DND-41 (cell line): ENCODE data around the gene PLXDC1.

Experiments used
- ATAC-seq: fragments of 200-7000 bp; cut with Tn5 transposase; 3 replicates; pipeline ENCODE4 v1.9.1; 2021; ENCODE audit warnings: low read depth; ENCODE audit not compliant: insufficient read depth
- DNase-seq: peaks from one replicate; pipeline ENCODE4 v3.0.0-alpha.2; 2020
- H2AFZ ChIP-seq: 2 replicates; pipeline ENCODE4 v1.6.0; 2012; ENCODE audit warnings: low read depth, low read length
- H3K27ac ChIP-seq: 2 replicates; pipeline ENCODE4 v1.5.1; 2012; ENCODE audit warnings: low read length, inconsistent platforms
- H3K27me3 ChIP-seq: fragments of 200-600 bp; sonication (generic); 2 replicates; pipeline ENCODE4 v1.6.0; 2012; ENCODE audit warnings: low read length, mild to moderate bottlenecking, inconsistent platforms; ENCODE audit not compliant: insufficient read depth, poor library complexity
- H3K36me3 ChIP-seq: 2 replicates; pipeline ENCODE4 v1.5.1; 2012; ENCODE audit warnings: low read length, inconsistent platforms; ENCODE audit not compliant: insufficient read depth
- H3K4me1 ChIP-seq: 2 replicates; pipeline ENCODE4 v1.5.1; 2012; ENCODE audit warnings: mild to moderate bottlenecking, low read length; ENCODE audit not compliant: insufficient read depth
- H3K4me2 ChIP-seq: 2 replicates; pipeline ENCODE4 v1.6.0; 2012; ENCODE audit warnings: mild to moderate bottlenecking, moderate library complexity, low read length, inconsistent platforms; ENCODE audit not compliant: insufficient read depth
- H3K4me3 ChIP-seq, 2 experiments: fragments of 200-600 bp in 1 of 2; shearing (Covaris generic) in 1 of 2; 2 replicates each; pipeline ENCODE4 v1.5.1; 2012 to 2016; ENCODE audit warnings: inconsistent platforms in 2 of 2, low read length in 2 of 2, mild to moderate bottlenecking in 2 of 2, low read depth in 1 of 2, moderate library complexity in 1 of 2
- H3K79me2 ChIP-seq: 2 replicates; pipeline ENCODE4 v1.6.0; 2012; ENCODE audit warnings: low read length, inconsistent platforms; ENCODE audit not compliant: insufficient read depth
- H3K9ac ChIP-seq: 2 replicates; pipeline ENCODE4 v1.6.0; 2012; ENCODE audit warnings: low read depth, mild to moderate bottlenecking, inconsistent platforms, low read length, moderate library complexity
- H3K9me3 ChIP-seq: 2 replicates; pipeline ENCODE4 v1.5.1; 2012; ENCODE audit warnings: low read length, moderate library complexity, mild to moderate bottlenecking, inconsistent platforms; ENCODE audit not compliant: insufficient read depth, severe bottlenecking
- H4K20me1 ChIP-seq: 2 replicates; pipeline ENCODE4 v1.6.0; 2012; ENCODE audit warnings: low read length; ENCODE audit not compliant: insufficient read depth
- CTCF ChIP-seq: IDR thresholded peaks from 2 replicates; pipeline ENCODE4 v1.5.1; 2012; ENCODE audit warnings: borderline replicate concordance, low read length, moderate library complexity, mild to moderate bottlenecking; ENCODE audit not compliant: poor library complexity, severe bottlenecking; ENCODE audit errors: extremely low read depth
- EZH2 ChIP-seq: IDR thresholded peaks from 3 replicates; pipeline ENCODE4 v1.6.1; 2012; ENCODE audit warnings: borderline replicate concordance, low read depth, mild to moderate bottlenecking, moderate library complexity, low read length, inconsistent platforms; ENCODE audit not compliant: severe bottlenecking

PLXDC1 gene

GRCh38 chr17:39178536-39178935 is 27.1 kb upstream of the PLXDC1 start:
- no peak overlapping the region for H3K9ac ChIP-seq
- H3K4me3 ChIP-seq, result no peak overlapping the region
- H3K36me3 ChIP-seq, result peaks cover 59% of the 10 kb centered on the region
- no peak overlapping the region for H2AFZ ChIP-seq
- ATAC-seq (no peak), DNase-seq (no peak)
- H3K27me3 ChIP-seq, result no peaks in the 10 kb centered on the region
- H4K20me1 ChIP-seq, result no peaks in the 10 kb centered on the region
- H3K79me2 ChIP-seq, result no peaks in the 10 kb centered on the region
- H3K4me1 ChIP-seq, result peaks cover 17% of the 10 kb centered on the region
- no peaks in the 10 kb centered on the region for H3K9me3 ChIP-seq
- no peak overlapping the region for H3K4me2 ChIP-seq
- H3K27ac ChIP-seq, result no peak overlapping the region
- TF ChIP-seq CTCF (no peak), EZH2 (no peak)

- H3K4me2 ChIP-seq, result no peak overlapping the region
- H3K27ac ChIP-seq, result no peak overlapping the region
- H3K9me3 ChIP-seq, result no peaks in the 10 kb centered on the region
- peak; percentile 63 for DNase-seq
- H4K20me1 ChIP-seq, result no peaks in the 10 kb centered on the region
- TF ChIP-seq CTCF, result no peak
- TF ChIP-seq EZH2, result no peak
- no peaks in the 10 kb centered on the region for H3K79me2 ChIP-seq
- H3K36me3 ChIP-seq, result peaks cover 51% of the 10 kb centered on the region
- no peak overlapping the region for H3K4me3 ChIP-seq
- H3K27me3 ChIP-seq, result no peaks in the 10 kb centered on the region
- no peak overlapping the region for H3K9ac ChIP-seq
- peak; percentile 20 for ATAC-seq
- H3K4me1 ChIP-seq, result peaks cover 30% of the 10 kb centered on the region
- H2AFZ ChIP-seq, result no peak overlapping the region
Measured at GRCh38 chr17:39177256-39177655, 25.8 kb upstream of the PLXDC1 start.

- Histone ChIP-seq H3K4me3 (no peak overlapping the region), H3K27ac (peak overlapping the region; percentile 24; the same call in 1 of the 2 replicates), H3K27me3 (no peaks in the 10 kb centered on the region), H3K9me3 (no peaks in the 10 kb centered on the region), H2AFZ (no peak overlapping the region), H3K4me1 (peaks cover 46% of the 10 kb centered on the region), H3K79me2 (no peaks in the 10 kb centered on the region), H4K20me1 (no peaks in the 10 kb centered on the region), H3K36me3 (peaks cover 42% of the 10 kb centered on the region), H3K9ac (no peak overlapping the region), H3K4me2 (no peak overlapping the region)
- no peak for ATAC-seq
- TF ChIP-seq EZH2 (no peak), CTCF (no peak)
- no peak for DNase-seq
Measured at GRCh38 chr17:39175695-39176093, 24.3 kb upstream of the PLXDC1 start.
